ENCODE results near the gene MYO5B. TPM values are rescaled to one million over a fixed set of nuclear protein-coding genes. Genes with fewer than 3 reads are reported as not detected.

Gene MYO5B
- total RNA-seq, 1 donor from 2014 or later, result 0.20 TPM

GRCh38 chr18:50073319-50073718 is 121.6 kb downstream of the MYO5B start:
- no peak for DNase-seq (ENCODE audit: low read depth, low spot score)

DNA sequence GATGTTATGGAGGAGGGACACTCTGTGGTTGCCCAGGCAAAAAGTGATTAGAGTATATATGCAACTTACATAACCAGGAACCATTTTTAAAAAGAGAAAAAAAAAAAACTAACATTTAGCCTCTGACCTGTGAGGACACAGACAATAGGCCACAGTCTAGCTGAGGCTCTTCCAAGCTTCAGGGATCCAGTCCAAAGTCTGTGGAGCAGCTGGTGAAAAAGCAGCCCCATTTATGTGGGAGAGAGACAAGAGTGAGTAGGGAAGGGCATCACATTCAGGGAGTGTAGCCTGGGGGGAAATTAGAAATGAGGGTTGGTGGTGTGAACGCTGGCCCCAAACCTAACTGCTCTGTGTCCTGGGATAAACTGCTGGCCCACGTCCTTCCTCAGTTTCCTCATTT is 122.8 kb downstream of the MYO5B start:
- DNase-seq (ENCODE audit: low read depth, low spot score), result no peak

DNA sequence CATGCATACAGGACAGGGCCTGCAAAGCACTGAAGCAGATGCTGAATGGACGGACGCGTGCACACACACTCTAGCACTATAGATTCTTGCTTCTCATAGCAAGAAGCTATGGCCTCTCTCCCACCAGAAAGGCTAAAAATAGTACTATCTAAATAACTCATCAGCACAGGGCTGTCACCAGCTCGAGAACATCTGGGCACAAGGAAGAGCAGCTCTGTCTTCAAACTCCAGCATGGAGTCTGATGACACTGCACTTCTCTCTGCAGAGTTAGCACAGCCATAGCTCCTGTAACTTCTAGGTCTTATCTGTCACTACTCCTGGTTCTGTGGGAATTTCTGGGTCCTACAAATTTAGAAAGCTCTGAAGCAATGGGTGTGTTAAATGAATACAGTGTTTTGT is 123.5 kb downstream of the MYO5B start:
- no peak for DNase-seq (ENCODE audit: low read depth, low spot score)

GRCh38 chr18:50069422-50069821 is 125.5 kb downstream of the MYO5B start:
- no peak for DNase-seq (ENCODE audit: low read depth, low spot score)

DNA sequence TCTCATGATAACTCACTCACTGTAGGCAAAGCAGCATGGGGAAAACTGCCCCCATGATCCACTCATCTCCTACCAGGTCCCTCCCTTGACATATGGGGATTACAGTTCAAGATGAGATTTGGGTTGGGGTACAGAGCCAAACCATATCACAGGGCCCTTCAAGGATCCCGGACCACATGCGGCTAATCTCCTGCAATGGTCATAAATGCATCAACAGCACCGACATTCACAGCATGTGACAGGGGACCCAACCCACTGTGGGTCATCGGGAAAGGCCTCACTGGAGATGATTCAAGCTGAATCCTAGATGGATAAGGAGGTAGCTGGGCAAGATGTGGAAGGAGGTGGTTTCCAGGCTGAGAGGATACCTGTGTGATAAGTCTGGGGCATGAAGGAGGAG is 129.4 kb downstream of the MYO5B start:
- DNase-seq (ENCODE audit: low read depth, low spot score), result no peak

DNA sequence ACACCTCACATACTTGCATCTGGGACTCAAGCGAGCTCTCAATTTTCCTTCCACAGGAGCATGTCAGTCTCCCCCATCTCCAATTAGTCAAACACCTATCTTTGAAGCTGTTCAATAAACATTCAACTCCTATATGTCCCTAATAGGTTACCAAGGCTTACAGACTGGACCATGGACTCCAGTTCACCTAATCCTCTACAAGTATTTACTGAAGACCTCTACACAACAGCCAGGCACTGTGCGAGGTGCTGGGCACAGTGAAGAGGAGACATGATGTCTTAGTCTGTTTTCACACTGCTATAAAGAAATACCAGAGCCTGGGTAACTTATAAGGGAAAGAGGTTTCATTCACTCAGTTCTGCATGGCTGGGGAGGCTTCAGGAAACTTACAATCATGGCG is 129.9 kb downstream of the MYO5B start:
- no peak for DNase-seq (ENCODE audit: low read depth, low spot score)

DNA sequence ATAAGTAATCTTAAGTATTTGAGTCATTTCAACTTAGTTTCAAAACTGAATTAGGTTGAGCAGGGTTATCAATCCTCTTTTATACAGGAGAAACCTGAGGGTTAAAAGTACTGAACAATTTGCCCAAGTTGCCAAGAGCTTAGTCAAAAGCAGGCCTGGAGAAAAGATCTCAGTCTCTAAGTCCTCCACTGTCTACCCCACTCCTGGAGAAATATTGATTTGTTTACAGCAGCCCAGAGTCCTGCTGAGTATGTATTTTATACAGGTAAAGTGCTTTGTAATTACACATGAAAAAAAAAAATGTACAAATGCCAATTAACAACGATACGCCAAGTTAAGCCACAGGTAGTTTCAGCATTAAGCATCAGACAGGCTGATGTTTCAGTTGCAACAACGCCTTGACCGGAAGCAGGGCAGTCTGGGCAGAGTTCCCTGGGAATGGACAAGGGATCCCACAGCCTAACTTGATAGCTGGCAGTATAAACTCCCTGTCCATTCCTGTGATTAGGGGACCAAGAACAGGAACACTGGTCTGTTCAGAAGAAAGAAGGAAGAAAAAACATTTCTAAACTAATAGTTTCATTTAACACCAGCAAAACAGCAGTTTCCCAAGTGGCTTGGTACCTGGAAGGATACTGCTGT is 132.9 kb downstream of the MYO5B start:
- DNase-seq (ENCODE audit: low read depth, low spot score), result no peak

GRCh38 chr18:50060822-50061221 is 134.1 kb downstream of the MYO5B start:
- DNase-seq (ENCODE audit: low read depth, low spot score), result no peak

DNA sequence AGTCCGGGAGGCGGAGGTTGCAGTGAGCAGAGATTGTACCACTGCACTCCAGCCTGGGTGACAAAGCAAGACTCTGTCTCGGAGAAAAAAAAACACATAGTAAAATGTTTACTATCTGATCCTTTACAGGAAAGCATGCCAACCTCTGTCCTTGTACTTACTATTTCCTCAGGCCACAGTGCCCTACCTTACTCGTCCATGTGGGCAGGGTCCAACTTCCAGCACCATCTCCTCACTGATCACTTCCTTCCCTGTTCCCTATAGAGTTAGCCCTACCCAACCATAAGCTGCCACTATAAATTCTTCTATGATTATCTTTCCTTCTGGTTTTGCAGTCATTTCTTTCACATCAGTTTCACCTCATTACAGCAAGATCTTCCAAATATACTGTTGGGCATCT is 136.2 kb downstream of the MYO5B start:
- DNase-seq (ENCODE audit: low read depth, low spot score), result no peak

DNA sequence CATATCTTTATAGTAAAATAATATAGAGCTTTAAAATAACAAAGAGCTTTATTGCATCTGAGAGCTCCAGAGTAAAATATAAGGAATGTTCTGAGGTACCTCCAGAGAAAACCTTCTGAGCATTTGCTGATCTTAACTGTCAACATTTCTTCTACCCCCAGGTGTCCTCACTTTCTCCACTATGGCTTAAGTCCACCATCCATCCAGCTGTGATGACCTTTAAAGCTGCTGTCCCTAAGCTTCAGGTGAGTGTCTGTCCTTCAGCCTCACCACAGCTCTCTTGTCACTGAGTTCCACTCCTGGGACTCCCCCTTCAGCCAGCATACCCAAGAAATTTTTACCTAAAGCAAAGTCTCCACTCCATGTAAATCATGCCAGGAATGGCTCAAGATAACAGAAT is 137.9 kb downstream of the MYO5B start:
- DNase-seq (ENCODE audit: low read depth, low spot score), result no peak

DNA sequence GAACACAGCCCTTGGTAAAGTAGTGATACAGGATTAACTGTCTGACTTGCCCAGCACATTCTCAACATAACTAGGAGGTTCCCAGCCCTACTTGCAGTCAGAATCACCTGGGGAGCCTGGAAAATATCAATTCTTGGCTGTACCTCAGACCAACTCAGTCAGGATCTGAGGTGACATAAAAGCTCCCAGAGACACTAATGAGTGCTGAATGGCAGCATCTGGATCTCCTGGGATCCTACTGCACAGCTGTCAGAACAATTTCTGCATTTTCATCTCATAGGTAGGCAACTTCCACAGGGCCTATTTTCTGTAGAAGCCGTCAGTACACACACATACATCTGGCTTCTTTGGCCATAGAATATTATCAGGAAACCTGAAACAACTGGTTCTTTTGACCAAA is 138.8 kb downstream of the MYO5B start:
- no peak for DNase-seq (ENCODE audit: low read depth, low spot score)

DNA sequence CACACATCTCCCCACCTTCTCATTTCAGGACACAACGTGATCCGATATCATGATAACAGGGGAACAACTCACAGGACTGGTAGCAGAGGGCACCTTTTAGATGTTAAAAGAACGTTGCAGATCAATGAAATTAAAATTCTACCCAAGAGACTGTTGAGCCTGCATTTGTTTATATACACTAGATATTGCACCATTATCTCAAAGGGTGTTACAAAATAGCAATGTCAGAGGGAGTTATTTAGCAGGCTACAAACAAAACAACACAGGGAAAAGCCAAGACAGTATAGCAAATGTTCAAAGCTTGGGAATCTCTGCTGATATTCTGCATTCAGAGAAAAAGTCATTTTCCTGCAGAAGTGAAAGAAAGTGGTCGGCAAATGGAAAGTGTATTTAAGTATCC is 139.5 kb downstream of the MYO5B start:
- DNase-seq (ENCODE audit: low read depth, low spot score), result no peak

DNA sequence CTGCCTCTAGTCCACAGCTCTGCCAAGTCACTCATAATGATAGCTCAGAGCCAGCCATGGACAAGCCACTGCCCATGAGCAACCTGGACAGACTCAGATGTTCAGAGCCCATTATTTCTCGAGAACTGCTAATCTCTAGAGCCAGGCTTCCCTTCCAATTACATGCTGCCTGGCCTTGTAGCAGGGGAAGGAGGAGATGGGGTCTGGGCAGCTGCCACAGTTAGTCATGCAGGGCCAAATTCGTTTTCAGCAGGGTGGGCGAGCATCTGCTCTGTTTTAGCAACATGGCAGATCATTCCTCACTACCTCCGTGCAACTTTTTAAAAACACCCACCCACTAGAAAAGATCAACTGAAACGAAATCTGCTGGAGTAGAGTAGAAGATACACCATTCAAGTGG is 141.8 kb downstream of the MYO5B start:
- DNase-seq (ENCODE audit: low read depth, low spot score), result no peak

- DNase-seq (ENCODE audit: low read depth, low spot score), result no peak
Observed at GRCh38 chr18:50051288-50051687, 143.7 kb downstream of the MYO5B start.

GRCh38 chr18:50045126-50045525 is 149.8 kb downstream of the MYO5B start:
- no peak for DNase-seq (ENCODE audit: low read depth, low spot score)

GRCh38 chr18:50044402-50044801 is 150.5 kb downstream of the MYO5B start:
- DNase-seq (ENCODE audit: low read depth, low spot score), result no peak

DNA sequence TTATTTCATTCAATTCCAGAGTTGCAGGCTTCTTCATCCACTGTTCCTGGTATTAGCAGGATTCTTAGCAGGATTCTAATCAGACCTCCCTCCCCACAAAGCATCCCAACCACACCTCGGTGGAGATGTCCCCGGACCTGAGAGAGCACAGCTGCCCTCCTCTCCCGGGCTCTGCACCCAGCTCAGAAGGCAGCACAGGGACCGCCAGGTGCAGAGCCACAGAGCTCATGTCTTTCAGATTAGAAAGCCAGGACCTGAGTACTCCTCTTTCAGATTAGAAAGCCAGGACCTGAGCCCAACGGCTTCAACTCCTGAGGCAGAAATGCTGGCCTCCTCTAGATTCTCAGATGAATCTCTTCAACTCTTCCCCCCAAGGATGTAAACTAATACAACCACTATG is 152.3 kb downstream of the MYO5B start:
- no peak for DNase-seq (ENCODE audit: low read depth, low spot score)

DNA sequence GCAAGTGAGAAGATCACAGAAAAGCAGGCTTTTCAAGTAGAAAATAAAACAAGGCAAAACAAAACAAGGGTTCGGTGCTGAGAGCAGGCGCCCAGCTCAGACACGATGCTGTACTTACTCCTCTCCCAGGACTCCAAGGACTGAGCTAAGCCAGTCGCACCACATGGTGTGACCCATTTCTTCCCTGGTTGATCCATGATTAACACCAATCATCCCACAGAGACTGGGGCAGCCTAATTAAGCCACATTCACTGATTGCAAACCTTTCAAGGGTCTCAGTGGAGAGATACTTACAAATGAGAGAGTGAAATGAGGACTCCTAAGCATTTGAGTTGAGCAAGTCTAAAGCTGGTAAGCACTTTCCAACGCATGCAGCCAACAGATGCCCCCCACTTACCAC is 155.2 kb downstream of the MYO5B start:
- no peak for DNase-seq (ENCODE audit: low read depth, low spot score)

DNA sequence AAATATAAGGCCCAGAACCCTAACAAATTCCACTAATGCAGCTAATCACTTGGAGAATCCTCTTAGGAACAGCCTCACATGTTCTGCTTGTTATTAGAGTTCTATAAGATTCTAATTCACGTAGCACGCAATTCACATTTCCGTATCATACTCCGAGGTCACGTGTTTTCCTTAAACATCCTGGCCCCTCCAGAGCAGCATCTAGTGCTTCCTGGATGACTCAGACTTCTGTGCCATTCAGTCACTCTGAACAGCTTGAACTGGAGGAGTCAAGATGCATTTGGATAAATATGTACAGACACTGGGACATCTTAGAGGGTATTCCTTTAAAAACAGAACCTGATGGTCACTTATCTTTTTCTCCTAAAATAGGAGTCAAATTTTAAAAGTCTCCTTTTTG is 156.5 kb downstream of the MYO5B start:
- peak; percentile 41 for DNase-seq (ENCODE audit: low read depth, low spot score)

DNA sequence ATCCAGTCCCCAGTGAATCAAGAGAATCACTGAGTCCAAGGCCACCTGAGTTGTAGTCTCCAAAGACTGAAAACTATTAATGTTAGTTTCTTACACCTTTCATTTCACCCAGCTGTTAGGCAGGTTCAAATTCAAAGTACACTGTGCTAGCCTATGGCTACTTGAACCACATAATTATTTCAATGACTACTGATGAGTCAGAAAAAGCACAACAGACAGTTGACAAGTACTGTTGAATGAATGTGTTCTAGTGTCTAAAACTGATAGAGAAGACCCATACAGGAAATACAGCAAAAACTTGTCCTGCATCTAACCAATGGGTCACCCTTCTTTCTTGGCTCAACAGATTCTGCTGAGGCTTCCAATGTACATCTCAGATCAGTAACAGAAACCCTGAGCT is 160.9 kb downstream of the MYO5B start:
- DNase-seq (ENCODE audit: low read depth, low spot score), result no peak

DNA sequence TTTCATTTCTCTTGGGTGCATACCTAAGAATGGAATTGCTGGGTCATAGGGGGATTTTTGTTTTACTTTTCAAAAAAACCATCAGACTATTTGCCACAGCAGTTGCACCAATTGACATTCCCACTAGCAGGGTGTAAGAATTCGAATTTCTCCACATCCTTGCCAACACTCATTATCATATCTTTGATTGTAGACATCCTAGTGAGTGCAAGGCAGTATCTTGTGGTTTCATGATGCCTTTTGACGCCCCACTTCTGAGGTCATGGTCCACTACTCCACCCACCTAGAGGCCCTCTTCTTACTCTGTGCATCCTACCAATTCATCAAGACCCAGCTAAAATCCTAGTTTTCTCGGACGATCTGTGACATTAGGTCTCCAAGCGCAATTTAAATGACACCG is 161.9 kb downstream of the MYO5B start:
- no peak for DNase-seq (ENCODE audit: low read depth, low spot score)

DNA sequence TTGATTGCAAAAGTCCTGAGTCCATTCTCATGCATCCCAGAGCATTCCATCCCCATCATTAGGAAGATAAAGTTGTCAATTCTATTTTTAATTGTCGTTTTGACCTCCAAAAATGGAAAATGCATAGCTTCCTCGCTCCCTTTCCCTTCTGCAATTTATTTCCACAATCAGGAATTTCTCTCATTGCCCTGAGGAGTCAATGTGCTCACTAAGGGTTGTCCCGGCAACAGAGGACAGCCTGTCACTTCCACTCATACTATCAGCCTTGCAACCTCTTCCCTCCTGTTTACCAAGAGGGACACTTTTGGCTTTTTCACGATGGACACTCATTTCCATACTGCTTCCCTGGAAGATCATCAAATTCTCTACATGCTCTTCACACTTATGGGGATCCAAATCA is 164.8 kb downstream of the MYO5B start:
- DNase-seq (ENCODE audit: low read depth, low spot score), result no peak

DNA sequence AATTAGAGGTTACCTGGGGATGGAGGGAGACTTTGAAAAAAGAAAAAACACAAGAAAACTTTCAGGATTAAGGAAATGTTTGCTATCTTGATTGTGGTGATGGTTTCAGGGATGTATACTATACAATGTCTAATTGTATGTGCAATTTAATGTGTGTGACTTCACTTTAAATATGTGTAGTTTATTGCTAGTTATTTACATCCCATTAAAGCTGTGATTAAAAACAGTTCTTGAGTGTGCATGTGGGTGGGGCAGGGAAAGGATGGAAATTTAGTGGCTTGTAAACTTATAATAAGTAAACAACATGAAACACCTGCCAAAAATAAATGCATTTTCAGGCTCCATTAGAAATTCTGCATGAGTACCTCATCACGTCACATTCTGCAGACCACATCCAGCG is 167.0 kb downstream of the MYO5B start:
- no peak for DNase-seq (ENCODE audit: low read depth, low spot score)

DNA sequence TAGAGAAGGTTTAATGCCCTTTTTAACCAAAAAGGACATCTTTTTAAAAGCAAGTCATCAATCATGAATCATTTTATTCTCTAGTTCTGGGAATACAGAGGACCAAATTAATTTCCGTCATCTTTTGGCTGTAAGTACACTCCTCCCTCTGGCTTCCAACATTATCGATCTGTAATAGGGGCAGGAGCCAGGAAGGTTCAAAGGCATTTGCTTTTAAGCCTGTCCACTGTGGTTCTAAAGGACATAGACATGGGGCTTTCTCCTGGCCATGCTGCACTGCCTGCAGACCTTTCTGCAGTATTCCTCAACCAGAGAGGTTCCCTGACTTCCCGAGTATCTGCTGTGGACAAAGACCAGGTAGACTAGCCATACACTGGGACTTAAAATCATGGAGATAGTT is 170.5 kb downstream of the MYO5B start:
- no peak for DNase-seq (ENCODE audit: low read depth, low spot score)
